ENCODE results near the gene SETD7.

SETD7 gene

DNA sequence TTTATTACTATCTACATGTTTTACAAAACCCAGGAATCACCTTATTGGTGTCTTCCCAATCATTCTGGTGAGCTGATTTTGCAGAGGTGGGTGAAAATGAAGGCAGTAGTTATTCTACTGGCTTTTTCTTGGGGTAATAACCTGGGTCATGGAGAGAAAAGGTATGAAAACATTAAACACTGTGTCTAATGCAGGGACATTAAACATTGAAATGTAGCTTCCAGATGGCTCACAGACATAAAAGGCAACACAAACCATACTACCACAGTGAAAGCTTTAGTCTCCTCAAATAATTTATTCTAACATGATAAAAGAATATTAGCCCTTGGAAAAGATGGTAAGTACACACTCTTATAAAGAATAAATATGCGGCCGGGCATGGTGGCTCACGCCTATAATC is 8.0 kb downstream of the SETD7 start:
- DNase-seq = no peak

DNA sequence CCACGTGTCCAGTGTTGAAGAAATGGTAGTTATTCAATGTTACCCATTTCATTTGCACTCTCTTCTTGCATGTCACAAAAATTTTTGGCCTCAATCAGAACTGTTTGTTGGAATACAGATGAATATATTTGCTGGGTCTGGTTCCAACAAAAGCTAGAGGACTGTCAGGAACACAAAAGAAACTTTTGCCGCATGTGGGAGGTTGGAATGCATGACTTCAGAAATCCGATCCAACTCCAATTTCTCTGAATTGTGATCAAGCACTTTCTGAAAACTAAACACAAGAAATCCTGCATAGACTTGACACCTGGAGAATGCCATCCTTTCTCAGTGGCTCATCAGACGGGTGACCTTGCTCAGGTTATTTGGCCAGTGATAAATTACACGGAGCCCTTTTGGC is 15.4 kb downstream of the SETD7 start:
- DNase-seq = no peak

DNA sequence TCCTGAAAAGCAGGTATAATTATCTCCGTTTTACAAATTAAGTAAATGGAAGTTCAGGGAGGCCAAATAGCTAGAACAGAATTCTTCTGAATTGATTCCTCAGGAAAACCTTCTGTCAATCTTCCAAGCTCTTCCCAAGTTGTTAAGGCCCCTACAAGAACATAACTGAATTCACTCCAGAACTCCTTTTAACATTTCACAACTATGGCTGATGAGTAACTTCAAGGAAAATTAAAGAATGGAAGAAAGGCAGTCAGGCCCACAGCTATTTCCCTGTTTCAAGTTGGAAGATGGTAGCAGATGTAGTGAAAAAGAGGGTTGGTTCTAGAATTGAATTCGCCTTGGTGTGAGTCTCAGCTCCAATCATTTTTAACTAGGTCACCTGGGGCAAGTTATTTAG is 15.9 kb downstream of the SETD7 start:
- DNase-seq = no peak

DNA sequence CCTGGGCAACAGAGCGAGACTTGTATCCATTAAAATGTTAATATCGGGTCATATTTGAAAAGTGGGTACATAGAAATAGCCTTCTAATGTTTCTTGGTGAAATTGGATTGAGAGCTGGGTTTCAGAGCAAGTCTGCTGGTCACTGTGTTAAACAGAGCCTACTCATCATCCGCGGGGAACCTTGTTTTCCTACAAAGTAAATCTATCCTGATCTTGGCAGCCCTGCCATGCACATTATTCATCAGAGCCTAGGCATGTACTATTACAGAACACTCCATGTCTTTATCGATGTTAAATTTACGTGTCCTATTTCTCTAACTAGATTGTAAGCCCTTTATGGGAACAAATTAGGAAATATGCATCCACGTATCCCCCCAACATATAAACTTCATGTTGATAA is 18.7 kb downstream of the SETD7 start:
- DNase-seq = no peak

DNA sequence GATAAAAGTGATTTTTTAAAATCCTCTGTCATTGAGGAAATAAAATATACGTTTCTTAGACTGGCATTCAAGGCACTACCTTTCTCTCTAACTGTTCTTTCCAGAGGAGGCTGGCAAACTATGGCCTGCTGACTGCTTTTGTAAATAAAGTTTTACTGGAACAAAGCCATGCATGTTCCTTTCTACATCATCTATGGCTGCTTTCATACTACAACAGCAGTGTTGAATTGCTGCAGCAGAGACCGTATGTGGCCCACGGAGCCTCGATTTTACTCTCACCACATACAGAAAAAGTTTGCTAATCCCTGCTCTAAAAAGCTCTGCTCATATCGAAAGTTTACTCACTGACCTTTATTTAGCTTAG is 20.2 kb downstream of the SETD7 start:
- no peak for DNase-seq

DNA sequence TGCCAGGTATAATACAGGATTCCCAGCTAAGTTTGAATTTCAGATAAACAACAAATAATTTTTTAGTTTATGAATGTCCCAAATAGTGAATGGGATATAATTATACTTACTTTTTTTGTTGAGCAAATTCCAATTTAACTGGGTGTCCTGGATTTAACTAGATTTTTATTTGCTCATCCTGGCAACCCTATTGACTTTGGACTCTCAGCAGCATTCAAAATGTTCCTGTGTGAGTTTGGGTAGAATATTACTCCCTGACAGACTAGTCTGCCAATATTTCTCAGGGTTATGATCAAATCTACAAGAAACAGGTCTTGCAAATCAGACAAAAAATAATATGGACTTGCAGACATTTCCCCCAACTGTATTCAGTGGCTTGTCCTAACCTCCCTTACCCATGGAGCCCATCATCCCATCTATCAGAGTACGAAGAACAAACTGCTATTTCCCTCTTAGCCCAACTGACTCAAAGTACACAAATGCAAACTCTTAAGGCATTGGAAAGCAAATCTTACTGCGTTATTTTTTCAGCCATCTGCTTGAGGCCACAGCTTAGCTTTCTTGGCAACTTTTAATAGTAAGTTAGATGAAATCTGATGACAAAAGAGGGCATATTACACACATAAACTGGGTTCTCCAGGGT is 20.7 kb downstream of the SETD7 start:
- DNase-seq = no peak

DNA sequence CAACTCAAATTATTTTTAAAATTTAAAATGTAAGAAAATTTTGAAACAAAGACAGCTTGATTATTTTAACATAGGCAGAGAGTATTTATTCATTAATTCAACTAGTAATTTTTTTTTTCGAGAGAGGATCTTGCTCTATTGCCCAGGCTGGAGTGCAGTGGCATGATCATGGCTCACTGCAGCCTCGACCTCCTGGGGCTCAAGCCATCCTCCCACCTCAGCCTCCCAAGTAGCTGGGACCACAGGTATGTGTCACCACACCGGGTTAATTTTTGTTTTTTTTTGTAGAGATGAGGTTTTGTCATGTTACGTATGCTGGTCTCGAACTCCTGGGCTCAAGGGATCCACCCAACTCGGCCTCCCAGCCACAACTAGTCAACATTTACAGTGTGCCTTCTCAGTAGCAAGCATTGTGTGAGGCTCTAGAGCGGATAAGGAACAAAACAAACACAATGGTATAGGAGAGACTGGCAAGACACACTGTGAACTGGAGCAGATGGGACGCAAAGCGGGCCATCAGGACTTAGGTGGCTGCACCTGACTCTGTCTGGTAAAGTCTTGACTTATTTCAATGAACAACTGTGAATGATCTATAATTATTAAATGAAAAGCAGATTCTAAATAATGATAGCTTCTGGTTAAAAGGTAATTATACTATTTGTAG is 21.6 kb downstream of the SETD7 start:
- DNase-seq = no peak

DNA sequence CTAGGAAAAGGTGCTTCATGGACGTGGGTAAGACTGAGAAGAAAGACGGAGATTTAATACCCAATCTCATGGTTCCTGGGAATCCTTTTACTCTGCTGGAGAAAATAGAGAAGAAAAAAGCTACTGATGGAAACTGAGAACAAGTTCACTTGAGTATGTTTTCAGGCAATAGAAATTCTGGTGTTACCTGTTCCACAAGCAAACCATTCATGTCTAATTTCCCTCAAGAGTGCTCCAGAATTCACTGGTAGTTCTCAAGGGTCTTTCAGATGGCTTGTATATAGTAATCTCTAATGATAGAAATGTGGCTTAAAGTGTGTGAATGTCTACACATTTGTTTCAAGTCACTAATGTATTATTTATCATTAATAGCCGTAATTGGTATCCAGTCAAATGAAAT is 22.5 kb downstream of the SETD7 start:
- no peak for DNase-seq

DNA sequence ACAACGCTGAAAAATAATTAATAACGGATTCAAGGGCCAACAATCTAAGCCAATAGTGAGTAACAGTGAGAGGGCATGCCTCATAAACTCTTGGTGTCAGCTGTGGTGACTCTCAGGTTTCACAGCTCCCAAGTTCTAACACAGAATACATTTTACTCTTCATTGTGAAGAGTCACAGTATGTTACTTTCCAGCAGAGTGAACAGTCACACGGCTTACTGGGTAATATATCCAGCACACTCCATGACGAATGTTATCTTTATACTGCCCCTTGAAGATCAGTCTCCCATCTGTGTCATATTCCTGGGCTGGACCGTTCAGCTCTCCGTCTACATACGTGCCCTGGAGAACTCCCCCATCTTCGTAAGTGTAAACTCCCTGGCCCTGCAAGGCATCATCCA is 23.1 kb downstream of the SETD7 start:
- DNase-seq = no peak

DNA sequence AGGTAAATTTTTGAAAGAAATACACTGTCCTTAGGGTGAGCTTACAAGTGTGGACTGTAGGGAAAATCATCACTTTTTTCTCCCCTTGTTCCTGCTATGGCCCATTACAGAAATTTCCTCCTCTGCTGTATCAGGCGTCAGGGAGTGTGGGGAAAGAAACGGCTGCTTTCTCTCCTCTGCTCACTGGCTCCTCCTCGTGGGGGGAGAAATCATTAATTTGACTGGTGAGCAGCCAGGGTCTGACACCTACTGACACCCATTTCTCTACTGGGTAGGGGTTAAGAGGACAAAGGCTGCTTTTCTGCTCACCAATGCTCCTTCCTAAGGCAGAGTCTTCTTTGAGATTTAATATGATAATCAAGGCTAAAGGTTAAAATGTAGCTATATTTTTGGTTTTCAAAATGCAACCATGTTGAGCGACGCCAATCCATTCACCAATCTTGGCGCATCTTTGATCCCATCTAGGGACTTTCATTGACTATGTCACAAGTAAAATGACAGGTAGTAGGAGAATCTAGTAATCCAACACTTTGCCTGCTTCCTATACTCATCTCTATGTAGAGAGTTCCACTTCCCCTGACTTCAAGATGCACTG is 25.1 kb downstream of the SETD7 start:
- DNase-seq = no peak

DNA sequence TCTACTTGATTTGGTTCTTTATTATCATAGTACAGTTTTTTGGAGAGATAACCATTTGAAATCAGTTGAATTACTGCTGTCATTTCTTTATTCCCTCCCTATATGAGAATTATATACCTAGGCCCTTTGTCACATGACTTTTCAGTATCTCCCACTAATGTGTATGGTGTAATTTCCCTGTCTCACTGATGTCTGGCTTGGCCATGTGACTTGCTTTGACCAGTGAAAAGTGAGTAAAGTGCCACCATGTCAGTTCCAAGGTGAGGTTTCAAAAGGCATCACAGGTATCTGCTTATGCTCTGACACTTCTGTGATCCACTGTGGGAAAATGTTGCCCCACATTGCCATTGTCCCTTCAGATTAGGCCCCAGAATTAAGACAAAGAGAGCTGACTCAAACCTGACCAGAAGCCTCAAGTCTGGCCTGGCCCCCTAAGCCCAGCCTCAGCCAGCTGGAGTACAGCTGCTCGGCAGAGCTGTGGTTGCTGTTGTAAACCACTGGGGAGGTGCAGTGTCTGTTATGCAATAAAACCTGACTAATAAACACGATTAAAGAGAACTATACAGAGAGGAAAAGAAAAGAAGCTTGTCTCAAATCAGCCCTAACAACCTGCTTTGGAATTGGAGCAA is 27.5 kb downstream of the SETD7 start:
- no peak for DNase-seq

DNA sequence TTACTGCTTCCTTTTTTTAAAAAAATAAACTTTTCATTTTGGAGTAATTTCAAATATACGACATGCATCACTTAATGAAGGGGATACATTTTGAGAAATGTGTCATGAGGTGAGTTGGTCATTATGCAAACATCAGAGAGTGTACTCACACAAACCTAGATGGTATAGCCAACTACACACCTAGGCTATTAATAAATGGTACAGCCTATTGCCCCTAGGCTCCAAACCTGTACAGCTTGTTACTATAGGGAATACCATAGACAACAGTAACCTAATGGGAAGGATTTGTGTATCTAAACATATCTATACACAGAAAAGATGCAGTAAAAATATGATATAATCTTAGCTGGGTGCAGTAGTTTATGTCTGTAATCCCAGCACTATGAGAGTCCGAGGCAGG is 29.1 kb downstream of the SETD7 start:
- no peak for DNase-seq

DNA sequence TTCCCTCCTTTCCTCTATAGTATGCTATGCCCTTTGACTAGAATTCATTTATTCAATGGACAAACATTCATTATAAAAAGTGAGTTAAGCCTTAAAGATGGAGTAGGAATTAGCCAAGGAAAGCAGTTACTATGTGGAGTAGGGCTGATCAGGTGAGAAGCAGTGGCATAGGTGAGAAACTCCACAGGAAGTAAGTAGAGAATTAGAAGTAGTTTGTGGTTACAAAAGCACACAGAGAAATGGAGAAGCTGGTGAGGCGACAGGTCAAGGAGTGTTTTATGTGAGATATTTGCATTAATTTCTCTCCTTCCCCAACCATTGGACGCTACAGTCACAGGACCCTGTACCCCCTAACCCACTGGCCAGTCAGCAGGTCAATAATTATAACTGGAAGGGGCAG is 30.6 kb downstream of the SETD7 start:
- no peak for DNase-seq

DNA sequence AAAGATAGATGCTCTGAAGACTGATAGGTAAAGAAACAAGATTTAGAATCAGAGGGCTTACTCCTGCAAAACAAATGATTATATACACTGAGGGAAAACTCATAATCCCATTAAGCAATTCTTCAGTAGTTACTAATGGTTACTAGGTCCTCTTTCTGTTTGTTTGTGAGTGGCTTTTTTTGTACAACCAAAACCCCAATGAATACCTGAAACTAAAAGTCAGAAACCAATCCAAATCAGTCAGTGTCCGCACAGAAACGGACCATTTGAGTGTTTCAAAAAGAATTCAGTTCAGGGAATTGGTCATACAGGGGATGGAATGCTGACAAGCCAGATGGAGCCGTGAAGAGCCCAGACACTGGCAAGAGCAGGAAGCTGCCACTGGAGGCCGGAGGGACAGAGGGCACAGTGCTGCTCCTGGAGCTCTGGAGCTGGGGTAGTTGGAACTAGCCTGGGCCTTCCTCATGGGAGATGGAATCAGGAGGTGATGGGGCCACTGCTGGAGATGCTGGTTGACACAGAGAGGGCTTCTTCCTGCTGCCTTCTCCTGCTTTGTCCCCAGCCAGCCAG is 31.9 kb downstream of the SETD7 start:
- DNase-seq = no peak

DNA sequence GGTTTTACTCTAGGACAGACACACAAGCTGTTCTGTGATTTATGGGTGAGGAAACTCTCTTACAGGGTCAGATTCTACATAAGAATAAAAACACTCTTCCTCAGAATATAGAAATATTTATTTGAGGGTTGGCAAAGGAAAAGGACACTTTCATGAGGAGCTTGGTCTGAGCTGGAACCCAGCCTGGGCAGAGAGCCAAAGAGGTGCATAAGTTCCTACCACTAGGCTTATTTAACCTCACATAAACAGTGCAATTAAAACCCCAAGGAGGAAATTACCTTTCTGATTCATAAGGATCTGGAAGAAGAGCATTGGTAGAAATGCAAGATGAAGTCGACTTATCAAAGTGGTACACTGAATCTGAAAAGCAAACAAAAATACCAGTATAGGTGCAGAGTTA is 32.9 kb downstream of the SETD7 start:
- DNase-seq = no peak

DNA sequence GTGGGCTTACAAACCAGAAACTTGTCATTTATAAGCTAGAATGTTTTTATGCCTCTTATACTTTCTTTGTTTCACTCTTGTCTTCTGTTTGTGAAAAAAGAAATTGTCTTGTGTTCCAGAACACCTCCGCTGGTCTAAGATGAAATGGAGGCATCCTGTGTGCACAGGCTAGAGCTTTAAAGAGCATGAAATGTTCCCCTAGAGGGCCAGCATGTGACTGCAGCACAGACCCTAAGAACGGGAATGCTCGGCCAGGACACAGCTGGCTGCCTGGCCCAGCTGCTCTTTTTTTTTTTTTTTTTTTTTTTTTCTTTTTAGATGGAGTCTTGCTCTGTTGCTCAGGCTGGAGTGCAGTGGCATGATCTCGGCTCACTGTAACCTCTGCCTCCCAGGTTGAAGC is 33.6 kb downstream of the SETD7 start:
- DNase-seq = no peak

DNA sequence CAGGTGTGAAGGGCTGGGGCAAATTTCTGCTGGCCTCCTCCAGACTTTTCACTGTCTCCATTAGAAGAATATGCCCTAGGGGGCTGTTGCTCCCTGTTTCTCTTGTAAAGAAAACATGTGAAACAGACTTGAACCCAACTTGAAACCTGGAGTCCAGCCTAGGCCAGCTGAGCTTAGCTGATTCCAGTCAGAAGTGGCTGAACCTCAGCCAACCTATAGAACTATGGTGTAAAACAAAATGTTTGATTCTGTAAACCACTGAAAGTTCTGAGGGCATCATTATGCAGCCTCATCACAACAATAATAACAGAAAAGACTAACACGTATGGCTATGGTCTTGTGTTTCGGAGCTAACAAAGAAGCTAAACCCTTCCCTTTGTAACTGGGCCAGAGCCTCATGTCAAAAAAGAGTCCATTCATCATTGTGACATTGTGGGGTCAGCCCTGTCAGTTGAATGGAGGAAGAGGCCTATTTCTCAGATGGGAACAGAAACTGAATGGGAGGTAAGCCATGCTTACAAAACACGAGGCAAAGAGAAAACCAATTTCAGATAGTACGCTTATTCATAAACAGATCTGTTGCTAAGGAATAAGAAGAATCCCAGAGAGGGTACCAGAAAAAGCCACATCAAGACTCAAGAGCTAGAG is 34.1 kb downstream of the SETD7 start:
- DNase-seq = no peak

DNA sequence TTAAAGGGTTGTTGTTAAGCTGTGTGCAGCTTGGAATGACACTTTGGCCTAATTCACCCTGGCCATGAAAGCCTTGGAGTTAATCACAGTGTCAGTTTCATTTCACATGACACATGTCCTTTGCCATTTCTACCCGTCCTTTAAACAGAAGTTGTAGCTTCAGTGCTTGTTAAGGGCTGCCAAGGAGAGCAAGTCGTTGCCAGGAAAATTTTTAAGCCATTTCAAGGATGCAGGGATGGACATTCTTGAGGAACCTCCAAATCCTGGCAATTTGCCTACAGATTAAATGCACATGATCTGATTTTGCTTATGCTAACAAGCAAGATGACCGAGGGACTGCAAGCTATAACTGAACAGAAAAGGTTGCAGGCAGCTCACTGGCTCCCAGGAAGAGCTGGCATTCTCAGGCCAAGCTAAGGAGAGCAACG is 40.5 kb downstream of the SETD7 start:
- DNase-seq = no peak

DNA sequence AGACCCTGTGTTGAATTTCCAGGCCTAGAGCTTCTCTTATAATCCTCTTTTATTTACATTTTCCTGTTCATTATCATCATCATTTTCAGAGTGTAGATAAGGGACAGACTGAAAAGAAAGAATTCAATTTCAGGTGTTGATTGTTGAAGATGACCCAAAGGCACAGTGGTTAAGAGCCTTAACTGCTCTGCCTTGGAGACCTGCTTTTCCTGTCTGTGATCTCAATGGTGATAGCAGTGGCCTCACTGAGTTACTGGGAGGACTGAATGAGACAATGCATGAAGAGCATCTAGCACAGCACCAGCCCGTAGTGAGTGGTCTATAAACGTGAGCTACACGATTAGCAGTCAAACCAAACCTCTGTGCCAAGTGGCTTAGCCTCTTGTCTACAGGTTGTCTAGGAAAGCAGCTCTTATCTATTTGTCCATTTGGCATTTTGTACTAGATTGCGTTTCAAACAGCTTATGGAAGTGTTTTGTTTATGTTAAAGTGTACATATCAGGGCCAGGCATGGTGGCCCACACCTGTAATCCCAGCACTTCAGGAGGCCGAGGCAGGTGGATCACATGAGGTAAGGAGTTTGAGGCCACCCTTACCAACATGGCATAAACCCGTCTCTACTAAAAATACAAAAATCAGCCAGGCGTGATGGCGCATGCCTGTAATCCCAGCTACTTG is 41.5 kb downstream of the SETD7 start:
- DNase-seq = no peak

DNA sequence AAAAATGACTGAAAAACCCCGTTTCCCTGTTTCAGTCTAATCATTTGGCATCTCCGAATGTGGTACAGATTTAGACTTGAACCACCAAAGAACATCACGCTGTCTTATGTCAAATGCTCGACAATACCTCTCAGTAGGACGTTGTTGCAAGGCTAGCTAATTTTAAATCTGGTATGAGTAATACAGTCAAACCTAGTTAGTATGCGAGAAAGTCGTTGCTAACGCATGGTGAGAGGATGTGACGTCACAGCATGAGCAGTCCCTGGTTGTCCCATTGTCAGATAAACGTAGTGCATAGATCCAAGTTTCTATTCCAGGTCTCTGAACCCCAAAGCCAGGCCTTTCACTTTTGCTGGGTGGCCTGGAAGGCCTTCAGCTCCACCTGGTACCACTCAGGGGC is 44.7 kb downstream of the SETD7 start:
- DNase-seq = no peak

DNA sequence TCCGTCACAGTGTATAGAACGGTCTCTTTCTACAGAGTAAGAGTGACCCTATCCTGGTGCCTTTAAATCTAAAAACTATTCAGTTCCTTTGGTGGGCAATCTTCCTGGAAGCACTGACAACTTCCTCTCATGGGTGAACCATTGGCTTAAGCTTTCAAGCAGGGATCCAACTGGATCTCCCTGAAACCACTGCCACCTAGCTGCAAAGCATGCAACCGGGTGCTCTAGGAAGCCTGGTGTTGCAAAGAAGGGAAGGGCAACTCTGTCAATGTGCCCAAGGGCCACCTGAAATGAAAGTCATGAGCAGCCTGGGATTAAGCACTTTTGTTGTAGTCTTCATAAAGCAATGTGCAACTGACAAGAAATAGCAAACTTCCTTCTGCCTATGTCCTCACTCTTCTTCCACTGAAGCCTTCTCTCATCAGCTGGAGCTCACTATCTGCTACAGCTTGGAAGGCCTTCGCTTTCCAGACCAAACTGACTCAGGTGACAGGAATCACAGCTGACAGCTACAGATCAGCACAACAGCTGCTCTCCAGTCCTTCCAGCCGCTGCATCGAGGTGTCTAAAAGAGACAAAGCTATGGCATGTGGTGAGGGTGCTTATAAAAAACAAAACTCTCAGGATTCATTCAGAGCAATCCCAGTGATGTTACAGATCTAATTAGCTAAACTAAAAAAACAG is 46.1 kb downstream of the SETD7 start:
- no peak for DNase-seq

DNA sequence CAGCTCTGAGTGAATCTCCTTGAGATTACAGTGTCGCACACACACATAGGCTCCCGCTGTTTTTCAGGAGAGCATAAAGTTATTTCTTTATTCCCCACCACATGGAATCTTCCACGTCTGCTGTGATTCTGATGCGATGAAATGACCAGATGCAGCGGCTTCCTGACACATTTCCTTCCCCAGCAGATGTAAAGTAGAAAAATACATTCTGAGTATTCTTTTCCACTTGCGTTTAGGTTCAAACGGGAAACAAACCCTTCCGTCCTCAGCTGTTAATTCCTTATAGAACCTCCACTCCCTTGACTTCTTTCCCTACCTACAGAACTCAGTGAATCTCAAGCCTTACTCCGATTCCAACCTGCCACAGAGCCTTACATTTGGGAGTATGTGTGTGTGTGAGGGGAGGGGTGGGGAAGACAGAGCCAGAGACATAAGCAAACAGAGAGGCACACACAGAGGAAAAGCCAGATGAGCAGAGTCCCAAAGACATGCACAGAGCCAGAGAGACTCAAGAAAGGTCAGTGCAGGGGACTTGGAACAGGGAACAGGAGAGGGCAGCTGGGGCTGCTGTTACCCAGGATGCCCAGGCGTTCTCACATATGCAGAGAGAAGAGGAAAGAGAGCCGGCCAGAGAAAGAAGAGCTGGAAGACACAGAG is 47.3 kb downstream of the SETD7 start:
- no peak for DNase-seq

Measured in NCI-H1048 (cell line).